Neural progenitor cell (in vitro differentiated cells): ENCODE data around the gene PLCD3. TPM values are rescaled to one million over a fixed set of nuclear protein-coding genes. Genes with fewer than 3 reads are reported as not detected.
A peak's percentile ranks its signal among the peaks of the same experiment; 100 is the strongest.

Experiments
- DNase-seq: peaks from one replicate; pipeline ENCODE4 v3.0.0-alpha.2; 2016; ENCODE audit warnings: low spot score
- H2AFZ ChIP-seq: fragments of 200-600 bp; sonication (generic); replicated peaks from 2 replicates; pipeline ENCODE4 v1.6.1; 2016; ENCODE audit warnings: antibody characterized with exemption
- H3F3A ChIP-seq: fragments of 200-600 bp; sonication (generic); 2 replicates; pipeline ENCODE4 v1.6.1; 2016; ENCODE audit warnings: antibody characterized with exemption, low read depth
- H3K27ac ChIP-seq: fragments of 200-600 bp; sonication (generic); 2 replicates; pipeline ENCODE4 v1.5.1; 2016; ENCODE audit warnings: mild to moderate bottlenecking
- H3K27me3 ChIP-seq: fragments of 200-600 bp; sonication (generic); 2 replicates; pipeline ENCODE4 v1.6.1; 2016; ENCODE audit warnings: mild to moderate bottlenecking, moderate library complexity
- H3K36me3 ChIP-seq: fragments of 200-600 bp; sonication (generic); 2 replicates; pipeline ENCODE4 v1.5.1; 2016
- H3K4me1 ChIP-seq: fragments of 200-600 bp; sonication (generic); 2 replicates; pipeline ENCODE4 v1.6.1; 2016; ENCODE audit warnings: mixed run types
- H3K4me2 ChIP-seq: fragments of 200-600 bp; sonication (generic); 2 replicates; pipeline ENCODE4 v1.6.1; 2016
- H3K4me3 ChIP-seq: fragments of 200-600 bp; sonication (generic); 2 replicates; pipeline ENCODE4 v1.5.1; 2016
- H3K79me2 ChIP-seq: fragments of 200-600 bp; sonication (generic); 2 replicates; pipeline ENCODE4 v1.6.1; 2016; ENCODE audit warnings: low read depth
- H3K9ac ChIP-seq: fragments of 200-600 bp; sonication (generic); 2 replicates; pipeline ENCODE4 v1.6.1; 2016
- H3K9me3 ChIP-seq: fragments of 200-600 bp; sonication (generic); 2 replicates; pipeline ENCODE4 v1.5.1; 2016; ENCODE audit warnings: low read depth
- H4K20me1 ChIP-seq: fragments of 200-600 bp; sonication (generic); 2 replicates; pipeline ENCODE4 v1.6.1; 2016; ENCODE audit warnings: low read depth
- H3K27ac Mint-ChIP-seq: 3 replicates; pipeline ENCODE4 v1.8.0; 2021; ENCODE audit warnings: mixed read lengths
- H3K27me3 Mint-ChIP-seq: 2 replicates; pipeline ENCODE4 v1.8.0; 2022; ENCODE audit warnings: low read depth, mild to moderate bottlenecking, inconsistent platforms, moderate library complexity, mixed read lengths; ENCODE audit not compliant: insufficient read depth
- H3K36me3 Mint-ChIP-seq: 3 replicates; pipeline ENCODE4 v1.8.0; 2021; ENCODE audit warnings: mixed read lengths
- H3K4me1 Mint-ChIP-seq: 3 replicates; pipeline ENCODE4 v1.8.0; 2021; ENCODE audit warnings: mixed read lengths
- H3K4me3 Mint-ChIP-seq: 3 replicates; pipeline ENCODE4 v1.8.0; 2021; ENCODE audit warnings: mild to moderate bottlenecking, moderate library complexity, mixed read lengths
- H3K9me3 Mint-ChIP-seq: 3 replicates; pipeline ENCODE4 v1.8.0; 2020; ENCODE audit warnings: mixed read lengths
- EZH2 ChIP-seq: fragments of 200-600 bp; sonication (generic); IDR thresholded peaks from 2 replicates; pipeline ENCODE4 v1.6.1; 2017; ENCODE audit warnings: antibody characterized with exemption, mild to moderate bottlenecking, moderate library complexity
- EZH2phosphoT487 ChIP-seq: fragments of 200-600 bp; sonication (generic); IDR thresholded peaks from 2 replicates; pipeline ENCODE4 v1.6.1; 2017; ENCODE audit warnings: antibody characterized with exemption
- total RNA-seq: library from RNA; depleted of rRNA; stranded (reverse); fragments of >200 nt; gene quantifications from 2 replicates; pipeline ENCODE4 v1.2.3, GENCODE V29; 2015; ENCODE audit warnings: low replicate concordance
- TF ChIP-seq, protein P1 (sequence below): fragments of 200-600 bp; sonication (generic); IDR thresholded peaks from 2 replicates; pipeline ENCODE4 v1.5.1; 2017; ENCODE audit warnings: antibody characterized with exemption, mild to moderate bottlenecking

The PLCD3 gene
- total RNA-seq, 1 donor from 2014 or later = 16.0 TPM

DNA sequence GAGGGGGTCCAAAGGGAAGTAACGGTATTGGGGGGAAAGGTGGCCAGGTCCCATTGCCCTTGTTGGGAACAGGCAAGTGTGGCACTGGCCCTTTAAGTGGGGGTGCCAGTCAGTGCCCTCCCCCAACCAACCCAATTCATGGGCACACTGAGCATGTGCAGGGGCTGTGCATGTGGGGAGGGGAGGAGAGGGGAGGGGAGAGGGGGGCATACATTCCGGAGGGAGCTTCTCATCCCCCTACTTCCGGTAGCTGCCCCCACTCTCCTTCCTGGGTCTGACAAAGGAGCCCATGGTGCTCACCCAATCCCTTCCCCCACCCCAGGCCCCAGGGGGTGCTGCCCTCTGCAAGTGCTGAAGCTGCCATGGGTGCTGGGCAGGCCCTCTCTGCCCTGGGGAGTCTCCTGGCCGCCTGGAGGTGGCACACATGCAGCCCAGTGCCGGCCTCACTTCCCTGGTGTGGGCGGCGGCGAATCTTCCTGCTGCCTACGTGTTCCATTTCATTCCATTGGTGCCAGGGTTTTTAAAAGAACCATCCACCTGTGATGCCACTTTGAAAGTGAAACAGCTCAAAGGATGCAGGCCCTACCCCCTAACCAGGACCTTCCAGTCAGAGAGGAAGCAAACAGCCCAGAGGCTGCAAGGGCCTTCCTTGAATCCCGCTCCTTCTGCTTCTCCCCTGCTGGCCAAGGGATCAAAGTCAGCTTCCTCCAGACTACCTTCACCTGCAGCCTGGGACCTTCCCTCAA, 40.4 kb upstream of the PLCD3 start:
- peaks cover 4% of the 10 kb centered on the region for H3K36me3 Mint-ChIP-seq
- Histone ChIP-seq H3K36me3 (no peaks in the 10 kb centered on the region), H3K4me1 (peaks cover 25% of the 10 kb centered on the region), H3K4me2 (peak overlapping the region; percentile 57), H3K4me3 (no peak overlapping the region), H3K9ac (no peak overlapping the region), H4K20me1 (no peaks in the 10 kb centered on the region), H3K79me2 (no peaks in the 10 kb centered on the region), H3K27me3 (no peaks in the 10 kb centered on the region), H2AFZ (peak overlapping the region; percentile 55), H3K9me3 (no peaks in the 10 kb centered on the region), H3F3A (peaks cover 34% of the 10 kb centered on the region), H3K27ac (peak overlapping the region; percentile 90)
- peak overlapping the region; percentile 38 for H3K4me3 Mint-ChIP-seq
- TF ChIP-seq, protein P1, sequence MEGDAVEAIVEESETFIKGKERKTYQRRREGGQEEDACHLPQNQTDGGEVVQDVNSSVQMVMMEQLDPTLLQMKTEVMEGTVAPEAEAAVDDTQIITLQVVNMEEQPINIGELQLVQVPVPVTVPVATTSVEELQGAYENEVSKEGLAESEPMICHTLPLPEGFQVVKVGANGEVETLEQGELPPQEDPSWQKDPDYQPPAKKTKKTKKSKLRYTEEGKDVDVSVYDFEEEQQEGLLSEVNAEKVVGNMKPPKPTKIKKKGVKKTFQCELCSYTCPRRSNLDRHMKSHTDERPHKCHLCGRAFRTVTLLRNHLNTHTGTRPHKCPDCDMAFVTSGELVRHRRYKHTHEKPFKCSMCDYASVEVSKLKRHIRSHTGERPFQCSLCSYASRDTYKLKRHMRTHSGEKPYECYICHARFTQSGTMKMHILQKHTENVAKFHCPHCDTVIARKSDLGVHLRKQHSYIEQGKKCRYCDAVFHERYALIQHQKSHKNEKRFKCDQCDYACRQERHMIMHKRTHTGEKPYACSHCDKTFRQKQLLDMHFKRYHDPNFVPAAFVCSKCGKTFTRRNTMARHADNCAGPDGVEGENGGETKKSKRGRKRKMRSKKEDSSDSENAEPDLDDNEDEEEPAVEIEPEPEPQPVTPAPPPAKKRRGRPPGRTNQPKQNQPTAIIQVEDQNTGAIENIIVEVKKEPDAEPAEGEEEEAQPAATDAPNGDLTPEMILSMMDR = no peak
- TF ChIP-seq EZH2 = no peak
- TF ChIP-seq EZH2phosphoT487 = no peak
- no peaks in the 10 kb centered on the region for H3K9me3 Mint-ChIP-seq
- peak; percentile 62 for DNase-seq
- peaks cover 10% of the 10 kb centered on the region for H3K27me3 Mint-ChIP-seq
- peak overlapping the region; percentile 94 for H3K27ac Mint-ChIP-seq
- H3K4me1 Mint-ChIP-seq = peaks cover 33% of the 10 kb centered on the region

DNA sequence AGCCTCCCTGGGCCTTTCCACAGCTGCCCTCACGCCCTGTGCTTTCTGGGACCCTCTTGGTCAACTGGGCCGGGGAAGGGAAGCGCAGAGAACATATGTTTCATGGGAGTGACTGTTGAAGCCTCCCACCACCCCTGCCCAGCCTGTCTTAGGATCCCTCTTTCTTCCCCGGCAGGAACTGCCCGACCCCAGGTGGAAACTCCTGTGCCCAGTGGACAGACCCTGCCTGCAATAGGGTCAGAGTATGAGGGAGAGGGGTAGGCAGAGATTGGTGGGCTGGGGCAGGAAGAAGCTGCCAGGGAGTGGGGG, 39.9 kb upstream of the PLCD3 start:
- Histone ChIP-seq H3K79me2 (no peaks in the 10 kb centered on the region), H2AFZ (peak overlapping the region; percentile 55), H4K20me1 (no peaks in the 10 kb centered on the region), H3K4me1 (peaks cover 25% of the 10 kb centered on the region), H3K9ac (no peak overlapping the region), H3K36me3 (no peaks in the 10 kb centered on the region), H3K9me3 (no peaks in the 10 kb centered on the region), H3K4me2 (peak overlapping the region; percentile 57), H3K27me3 (no peaks in the 10 kb centered on the region), H3F3A (peaks cover 34% of the 10 kb centered on the region), H3K4me3 (no peak overlapping the region), H3K27ac (peak overlapping the region; percentile 90)
- Mint-ChIP-seq H3K36me3 (peaks cover 4% of the 10 kb centered on the region), H3K4me1 (peaks cover 33% of the 10 kb centered on the region), H3K4me3 (peak overlapping the region; percentile 67), H3K27ac (peak overlapping the region; percentile 69), H3K27me3 (peaks cover 10% of the 10 kb centered on the region), H3K9me3 (no peaks in the 10 kb centered on the region)
- TF ChIP-seq EZH2 (no peak), EZH2phosphoT487 (no peak)
- TF ChIP-seq, protein P1 = no peak
- DNase-seq = no peak

DNA sequence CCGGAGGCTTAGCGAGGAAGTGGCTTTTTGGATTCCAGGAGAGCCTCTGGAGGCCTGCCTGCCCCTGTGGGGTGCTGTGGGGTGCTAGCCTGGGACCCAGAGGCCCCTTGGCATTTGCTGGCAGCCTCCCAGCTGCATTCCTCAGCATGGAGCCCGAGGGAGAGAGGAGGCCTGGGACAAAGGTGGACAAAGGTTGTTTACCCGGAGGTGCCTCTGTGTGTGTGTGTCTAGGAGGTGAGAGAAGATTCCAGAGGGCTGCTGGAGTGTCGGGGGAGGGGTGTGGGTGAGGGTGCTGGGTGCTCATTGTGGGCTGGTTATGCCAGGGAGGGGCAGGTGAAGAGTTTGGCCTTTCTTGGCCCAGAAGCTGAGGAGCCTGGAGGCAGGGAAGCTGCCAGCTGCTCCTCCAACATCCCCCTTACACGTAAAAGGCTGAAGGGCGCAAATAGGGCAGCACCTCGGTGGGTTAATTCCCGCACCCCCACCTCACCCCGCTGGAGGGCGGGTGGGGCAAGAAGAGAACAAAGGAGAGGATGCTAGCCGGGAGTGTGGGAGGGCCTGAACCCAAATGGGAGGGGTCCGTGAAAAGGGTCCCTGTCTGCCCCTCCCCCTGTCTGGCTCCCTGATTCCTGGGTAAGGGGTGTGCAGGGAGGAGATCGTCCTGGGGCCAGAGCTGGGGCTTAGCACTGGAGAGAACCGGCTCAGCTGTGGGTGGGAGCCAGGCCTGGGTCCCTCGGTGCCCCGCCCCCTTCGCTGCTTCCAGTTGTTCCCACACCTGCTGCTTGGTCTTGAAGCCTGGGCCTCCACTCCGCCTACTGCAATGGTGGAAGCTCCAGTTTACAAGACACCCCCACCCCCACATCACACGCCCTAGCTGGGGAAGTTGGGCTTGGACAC, 39.3 kb upstream of the PLCD3 start:
- peak overlapping the region; percentile 67 for H3K4me3 Mint-ChIP-seq
- TF ChIP-seq, protein P1 = no peak
- TF ChIP-seq EZH2 (no peak), EZH2phosphoT487 (no peak)
- H3K4me2 ChIP-seq = peak overlapping the region; percentile 57
- H3K9me3 ChIP-seq = no peaks in the 10 kb centered on the region
- peak; percentile 79 for DNase-seq
- peaks cover 34% of the 10 kb centered on the region for H3F3A ChIP-seq
- no peaks in the 10 kb centered on the region for H3K9me3 Mint-ChIP-seq
- H4K20me1 ChIP-seq = no peaks in the 10 kb centered on the region
- H3K4me1 ChIP-seq = peaks cover 25% of the 10 kb centered on the region
- H3K27ac Mint-ChIP-seq = peak overlapping the region; percentile 69
- H3K4me1 Mint-ChIP-seq = peaks cover 33% of the 10 kb centered on the region
- no peaks in the 10 kb centered on the region for H3K27me3 ChIP-seq
- peaks cover 4% of the 10 kb centered on the region for H3K36me3 Mint-ChIP-seq
- no peaks in the 10 kb centered on the region for H3K36me3 ChIP-seq
- H3K4me3 ChIP-seq = no peak overlapping the region
- H3K27me3 Mint-ChIP-seq = peaks cover 10% of the 10 kb centered on the region
- H3K27ac ChIP-seq = peak overlapping the region; percentile 90
- H3K9ac ChIP-seq = no peak overlapping the region
- H3K79me2 ChIP-seq = no peaks in the 10 kb centered on the region
- H2AFZ ChIP-seq = peak overlapping the region; percentile 55
